IMR-90 (cell line): ENCODE results near the gene PLA2G2F. TPM values are rescaled to one million over a fixed set of nuclear protein-coding genes. Genes with fewer than 3 reads are reported as not detected.

ENCODE experiments used
- ATAC-seq: fragments of 200-7000 bp; cut with Tn5 transposase; 2 replicates; pipeline ENCODE4 v1.9.1; 2020; ENCODE audit warnings: low read depth, mild to moderate bottlenecking, moderate library complexity
- BruUV-seq: library from RNA; stranded (reverse); fragments of 400-500 nt; replicated peaks from 2 replicates; lab custom pipeline; 2021; lab: Mats Ljungman, UMichigan
- CTCF ChIA-PET: fragments of 300-600 bp; formaldehyde crosslinking; extraction: SDS; loops from one replicate; lab custom pipeline; 2021; ENCODE audit warnings: antibody characterized with exemption; lab: Yijun Ruan, JAX
- POLR2A ChIA-PET: fragments of 300-600 bp; sonication (Branson Sonifier 250); formaldehyde crosslinking; loops from one replicate; lab custom pipeline; 2022; ENCODE audit warnings: antibody characterized with exemption; ENCODE audit not compliant: unreplicated experiment; lab: Charles Lee
- DNase-seq: peaks from one replicate; pipeline ENCODE4 v3.0.0; 2013
- H2AFZ ChIP-seq: replicated peaks from 2 replicates; pipeline ENCODE3; 2013; ENCODE audit warnings: low read length, mild to moderate bottlenecking; ENCODE audit not compliant: poor library complexity
- H2AK5ac ChIP-seq: 2 replicates; pipeline ENCODE4 v1.6.1; 2013; ENCODE audit warnings: low read depth, low read length, inconsistent platforms
- H2AK9ac ChIP-seq: replicated peaks from 2 replicates; pipeline ENCODE3; 2013; ENCODE audit warnings: mild to moderate bottlenecking, low read depth, low read length, moderate library complexity; ENCODE audit not compliant: poor library complexity
- H2BK120ac ChIP-seq: 2 replicates; pipeline ENCODE4 v1.6.1; 2013; ENCODE audit warnings: low read depth, low read length, inconsistent platforms
- H2BK15ac ChIP-seq: 3 replicates; pipeline ENCODE4 v1.6.1; 2013; ENCODE audit warnings: low read depth, low read length, inconsistent platforms
- H2BK20ac ChIP-seq: 2 replicates; pipeline ENCODE4 v1.6.1; 2013; ENCODE audit warnings: low read depth, mild to moderate bottlenecking, inconsistent platforms, low read length, moderate library complexity
- H2BK5ac ChIP-seq: 2 replicates; pipeline ENCODE4 v1.6.1; 2013; ENCODE audit warnings: mild to moderate bottlenecking, low read depth, low read length, inconsistent platforms; ENCODE audit not compliant: poor library complexity, severe bottlenecking
- H3K14ac ChIP-seq: replicated peaks from 2 replicates; pipeline ENCODE4 v1.6.1; 2013; ENCODE audit warnings: low read depth, low read length, inconsistent platforms
- H3K18ac ChIP-seq: 2 replicates; pipeline ENCODE4 v1.6.1; 2013; ENCODE audit warnings: low read depth, low read length, control low read depth
- H3K23ac ChIP-seq: 2 replicates; pipeline ENCODE4 v1.6.1; 2013; ENCODE audit warnings: low read depth, low read length, inconsistent platforms
- H3K27ac ChIP-seq: 2 replicates; pipeline ENCODE4 v1.5.1; 2013; ENCODE audit warnings: mild to moderate bottlenecking, control low read depth, low read length; ENCODE audit not compliant: insufficient read depth
- H3K27me3 ChIP-seq: 2 replicates; pipeline ENCODE4 v1.6.1; 2013; ENCODE audit warnings: low read length; ENCODE audit not compliant: control insufficient read depth, insufficient read depth
- H3K36me3 ChIP-seq: 2 replicates; pipeline ENCODE4 v1.6.1; 2013; ENCODE audit warnings: low read length, mixed read lengths; ENCODE audit not compliant: control insufficient read depth, insufficient read depth
- H3K4ac ChIP-seq: 2 replicates; pipeline ENCODE4 v1.6.1; 2013; ENCODE audit warnings: low read depth, low read length, inconsistent platforms
- H3K4me1 ChIP-seq: 2 replicates; pipeline ENCODE4 v1.6.1; 2013; ENCODE audit warnings: low read length, mixed read lengths; ENCODE audit not compliant: control insufficient read depth, insufficient read depth
- H3K4me2 ChIP-seq: 2 replicates; pipeline ENCODE4 v1.6.1; 2013; ENCODE audit warnings: low read depth, mild to moderate bottlenecking, control low read depth, low read length, moderate library complexity
- H3K4me3 ChIP-seq: 2 replicates; pipeline ENCODE4 v1.5.1; 2013; ENCODE audit warnings: low read depth, mild to moderate bottlenecking, control low read depth, low read length, moderate library complexity; ENCODE audit not compliant: insufficient read depth
- H3K56ac ChIP-seq: 2 replicates; pipeline ENCODE4 v1.6.1; 2013; ENCODE audit warnings: low read length, inconsistent platforms; ENCODE audit not compliant: insufficient read depth; ENCODE audit errors: extremely low read depth
- H3K79me1 ChIP-seq, 2 experiments: 2 replicates each; pipeline ENCODE4 v1.6.1; 2013; ENCODE audit warnings: low read length in 2 of 2, inconsistent platforms in 1 of 2, low read depth in 1 of 2
- H3K9ac ChIP-seq: 2 replicates; pipeline ENCODE4 v1.6.1; 2013; ENCODE audit warnings: low read depth, low read length, control low read depth
- H3K9me1 ChIP-seq: 2 replicates; pipeline ENCODE4 v1.6.1; 2013; ENCODE audit warnings: low read length, inconsistent platforms; ENCODE audit not compliant: insufficient read depth
- H3K9me3 ChIP-seq: 2 replicates; pipeline ENCODE4 v1.6.1; 2013; ENCODE audit warnings: low read length; ENCODE audit not compliant: control insufficient read depth, insufficient read depth
- H4K20me1 ChIP-seq: 2 replicates; pipeline ENCODE4 v1.6.1; 2013; ENCODE audit warnings: low read length, inconsistent platforms; ENCODE audit not compliant: insufficient read depth
- H4K5ac ChIP-seq: 2 replicates; pipeline ENCODE4 v1.6.1; 2013; ENCODE audit warnings: mild to moderate bottlenecking, low read depth, low read length, control low read depth
- H4K8ac ChIP-seq, 2 experiments: 2 replicates each; pipeline ENCODE4 v1.6.1; 2013; ENCODE audit warnings: low read depth in 2 of 2, low read length in 2 of 2, control low read depth in 1 of 2, inconsistent platforms in 1 of 2
- H4K91ac ChIP-seq: 2 replicates; pipeline ENCODE4 v1.6.1; 2013; ENCODE audit warnings: low read depth, low read length, inconsistent platforms; ENCODE audit not compliant: insufficient read depth
- BHLHE40 ChIP-seq: fragments of 150-350 bp; IDR thresholded peaks from 2 replicates; pipeline ENCODE4 v1.6.1; 2016; ENCODE audit warnings: mild to moderate bottlenecking, low read depth, low read length
- CEBPB ChIP-seq: IDR thresholded peaks from 2 replicates; pipeline ENCODE4 v1.6.1; 2012; ENCODE audit warnings: low read depth, low read length, improper control_type of control experiment
- CHD1 ChIP-seq: IDR thresholded peaks from 2 replicates; pipeline ENCODE4 v1.6.1; 2012; ENCODE audit warnings: low read depth, low read length, improper control_type of control experiment
- CTCF ChIP-seq: conservative IDR thresholded peaks from 2 replicates; pipeline ENCODE4 v1.5.1; 2012; ENCODE audit warnings: mild to moderate bottlenecking, low read depth, low read length, improper control_type of control experiment
- ELK1 ChIP-seq: fragments of 150-350 bp; IDR thresholded peaks from 2 replicates; pipeline ENCODE4 v1.6.1; 2016; ENCODE audit warnings: low read depth, mild to moderate bottlenecking, low read length, moderate library complexity, borderline replicate concordance
- FOS ChIP-seq: fragments of 150-350 bp; IDR thresholded peaks from 2 replicates; pipeline ENCODE4 v1.6.1; 2016; ENCODE audit warnings: low read depth, low read length
- MAFK ChIP-seq: IDR thresholded peaks from 2 replicates; pipeline ENCODE4 v1.6.1; 2012; ENCODE audit warnings: low read depth, low read length, improper control_type of control experiment
- MAZ ChIP-seq: IDR thresholded peaks from 2 replicates; pipeline ENCODE4 v1.6.1; 2012; ENCODE audit warnings: low read depth, mild to moderate bottlenecking, low read length, improper control_type of control experiment, moderate library complexity, borderline replicate concordance
- MXI1 ChIP-seq: IDR thresholded peaks from 2 replicates; pipeline ENCODE4 v1.6.1; 2012; ENCODE audit warnings: low read depth, mild to moderate bottlenecking, low read length, moderate library complexity, borderline replicate concordance
- NFE2L2 ChIP-seq: fragments of 150-350 bp; IDR thresholded peaks from 2 replicates; pipeline ENCODE4 v1.6.1; 2016; ENCODE audit warnings: low read depth, mild to moderate bottlenecking, low read length
- POLR2A ChIP-seq: IDR thresholded peaks from 2 replicates; pipeline ENCODE4 v1.6.1; 2012; ENCODE audit warnings: mild to moderate bottlenecking, low read depth, low read length
- RAD21 ChIP-seq: IDR thresholded peaks from 2 replicates; pipeline ENCODE4 v1.6.1; 2012; ENCODE audit warnings: low read length, improper control_type of control experiment
- RCOR1 ChIP-seq: IDR thresholded peaks from 2 replicates; pipeline ENCODE4 v1.6.1; 2012; ENCODE audit warnings: mild to moderate bottlenecking, low read length, improper control_type of control experiment; ENCODE audit not compliant: insufficient replicate concordance
- RFX5 ChIP-seq: IDR thresholded peaks from 2 replicates; pipeline ENCODE4 v1.8.0; 2012; ENCODE audit warnings: low read depth, mild to moderate bottlenecking, low read length, moderate library complexity
- SMC3 ChIP-seq: fragments of 150-350 bp; IDR thresholded peaks from 2 replicates; pipeline ENCODE4 v1.6.1; 2016; ENCODE audit warnings: low read depth, mild to moderate bottlenecking, antibody characterized with exemption, low read length, moderate library complexity
- WGBS, 2 experiments: methylation state at CpG; one replicate each; pipeline versions ENCODE4 v1.1.5 to v1.1.7; 2013; ENCODE audit warnings: missing lambda C conversion rate in 2 of 2; ENCODE audit not compliant: insufficient read length in 1 of 2; ENCODE audit errors: extremely low coverage in 2 of 2; 5-methylcytosine and 5-hydroxymethylcytosine counted together
- dilution Hi-C: fragments of 300-500 bp; cut with HindIII; formaldehyde crosslinking; loops from one replicate; pipeline ENCODE4 v1.14.3; 2018; ENCODE audit warnings: low sequenced_read_pairs; ENCODE audit not compliant: unreplicated experiment
- in situ Hi-C: fragments of 300-500 bp; cut with MboI; formaldehyde crosslinking; loops from 3 replicates; pipeline ENCODE4 v1.14.3; 2019; ENCODE audit warnings: low sequenced_read_pairs, inconsistent platforms, mixed read lengths
- intact Hi-C: fragments of 100-400 bp; cut with micrococcal nuclease; formaldehyde crosslinking; loops from 2 replicates; pipeline ENCODE4 v1.10.0; 2022
- polyA plus RNA-seq, 3 experiments: library from polyadenylated mRNA; depleted of rRNA; stranded (reverse); fragments of >200 nt; gene quantifications; 2 replicates each; pipeline ENCODE4 v1.2.3, GENCODE V29; 2012; ENCODE audit warnings: low replicate concordance in 1 of 3
- total RNA-seq: library from RNA; depleted of rRNA; stranded (reverse); fragments of >200 nt; gene quantifications from 2 replicates; pipeline ENCODE4 v1.2.3, GENCODE V29; 2012

PLA2G2F gene
- total and polyA plus RNA-seq, 2 of the 4 experiments (the other 2 are of a cell fraction), result not detected

GRCh38 chr1:20139776-20140612 lies 871 bp downstream of the PLA2G2F start:
- Histone ChIP-seq H3K14ac (no peak overlapping the region), H2AFZ (no peak overlapping the region), H3K9me3 (no peaks in the 10 kb centered on the region), H4K5ac (no peak overlapping the region), H3K9ac (no peak overlapping the region), H3K4ac (no peak overlapping the region), H4K91ac (no peak overlapping the region), H4K8ac (no peak overlapping the region), H3K9me1 (0 out of 2 replicates have a peak, but pooled peaks cover 3% of the 10 kb centered on the region), H3K27me3 (peaks cover 22% of the 10 kb centered on the region), H3K18ac (no peak overlapping the region), H2AK9ac (peak overlapping the region; percentile 42), H4K20me1 (no peaks in the 10 kb centered on the region; the same call in 1 of the 2 replicates), H3K4me2 (no peak overlapping the region), H3K36me3 (no peaks in the 10 kb centered on the region), H2BK5ac (no peak overlapping the region), H3K4me3 (no peak overlapping the region), H3K4me1 (no peaks in the 10 kb centered on the region), H2BK120ac (no peak overlapping the region), H2BK20ac (no peak overlapping the region), H2BK15ac (no peak overlapping the region), H3K56ac (no peak overlapping the region), H2AK5ac (no peak overlapping the region), H3K23ac (no peak overlapping the region), H3K79me1 (no peaks in the 10 kb centered on the region), H3K27ac (no peak overlapping the region)
- in situ Hi-C loops (no loop called here), intact Hi-C loops (no loop called here), dilution Hi-C loops (no loop called here)
- ChIA-PET POLR2A (no interaction called here), CTCF (no interaction called here)
- no peak for ATAC-seq
- WGBS, 2 experiments, result 93% methylated on average over 3 of the region's 13 CpGs; no CpG with 5 or more reads in 1 of the 2 experiments
- BruUV-seq, result no TSS peak
- no peak for DNase-seq
- TF ChIP-seq FOS (no peak), MXI1 (no peak), MAZ (no peak), RAD21 (no peak), ELK1 (no peak), NFE2L2 (no peak), MAFK (no peak), BHLHE40 (no peak), CHD1 (no peak), RCOR1 (no peak), CEBPB (no peak), RFX5 (no peak), CTCF (no peak), SMC3 (no peak), POLR2A (no peak)
